HCEC 1CT (cell line): ENCODE measurements around the gene MUC5B.

Source experiments
- DNase-seq: peaks from one replicate; pipeline ENCODE4 v3.0.0-alpha.2; 2017

MUC5B gene

GRCh38 chr11:1223346-1224110, 662 bp downstream of the MUC5B start:
- DNase-seq = no peak

GRCh38 chr11:1224111-1224490, 1.2 kb downstream of the MUC5B start:
- no peak for DNase-seq

GRCh38 chr11:1224491-1225385, 1.9 kb downstream of the MUC5B start:
- DNase-seq = no peak

- DNase-seq = no peak
Measured at GRCh38 chr11:1225386-1226225, 2.7 kb downstream of the MUC5B start.

- DNase-seq = no peak
Measured at GRCh38 chr11:1226226-1226985, 3.5 kb downstream of the MUC5B start.

GRCh38 chr11:1226986-1227550, 4.2 kb downstream of the MUC5B start:
- no peak for DNase-seq

GRCh38 chr11:1227551-1228100, 4.8 kb downstream of the MUC5B start:
- no peak for DNase-seq

GRCh38 chr11:1228101-1228821, 5.4 kb downstream of the MUC5B start:
- DNase-seq = no peak

- DNase-seq = no peak
Measured at GRCh38 chr11:1228921-1229451, 6.1 kb downstream of the MUC5B start.

GRCh38 chr11:1229471-1230120, 6.7 kb downstream of the MUC5B start:
- no peak for DNase-seq

GRCh38 chr11:1230121-1230455, 7.2 kb downstream of the MUC5B start:
- DNase-seq = no peak

GRCh38 chr11:1230456-1231395, 7.9 kb downstream of the MUC5B start:
- no peak for DNase-seq

GRCh38 chr11:1231396-1232020, 8.6 kb downstream of the MUC5B start:
- no peak for DNase-seq

GRCh38 chr11:1232021-1232882, 9.4 kb downstream of the MUC5B start:
- no peak for DNase-seq

GRCh38 chr11:1232883-1233321, 10.0 kb downstream of the MUC5B start:
- no peak for DNase-seq

GRCh38 chr11:1233351-1234053, 10.6 kb downstream of the MUC5B start:
- DNase-seq = no peak
